Measurements from ENCODE around the gene GNS.

Gene GNS

GRCh38 chr12:64674367-64674922, 84.8 kb downstream of the GNS start:
- DNase-seq (ENCODE audit: low spot score) = no peak

GRCh38 chr12:64673490-64674169, 85.6 kb downstream of the GNS start:
- no peak for DNase-seq (ENCODE audit: low spot score)

DNA sequence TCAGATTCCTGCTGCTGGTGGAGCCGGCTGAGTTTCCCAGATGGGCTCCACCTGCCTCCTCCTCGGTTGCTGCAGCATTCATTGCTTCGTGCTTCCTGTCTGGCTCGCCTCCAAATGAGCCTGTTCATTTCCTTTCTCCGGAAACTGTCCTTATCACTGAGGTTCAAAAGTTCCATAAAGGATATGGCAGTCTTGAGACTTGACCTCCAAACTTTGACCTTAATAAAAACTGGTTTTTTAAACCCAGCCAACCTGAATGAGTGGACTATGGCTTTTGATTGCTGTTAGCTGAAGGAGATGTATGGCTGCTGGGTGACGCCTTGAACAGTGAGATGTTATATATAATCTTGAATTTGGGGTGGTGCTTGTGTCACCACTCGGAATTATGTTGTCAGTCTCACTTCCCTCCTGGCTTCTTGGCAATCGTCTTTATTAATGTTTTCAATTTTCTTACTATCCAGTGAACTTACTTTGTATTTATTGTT, 86.2 kb downstream of the GNS start:
- DNase-seq (ENCODE audit: low spot score) = no peak

GRCh38 chr12:64671681-64672080, 87.5 kb downstream of the GNS start:
- no peak for DNase-seq (ENCODE audit: low spot score)

GRCh38 chr12:64670919-64671639, 88.1 kb downstream of the GNS start:
- peak; percentile 18 for DNase-seq (ENCODE audit: low spot score)

DNA sequence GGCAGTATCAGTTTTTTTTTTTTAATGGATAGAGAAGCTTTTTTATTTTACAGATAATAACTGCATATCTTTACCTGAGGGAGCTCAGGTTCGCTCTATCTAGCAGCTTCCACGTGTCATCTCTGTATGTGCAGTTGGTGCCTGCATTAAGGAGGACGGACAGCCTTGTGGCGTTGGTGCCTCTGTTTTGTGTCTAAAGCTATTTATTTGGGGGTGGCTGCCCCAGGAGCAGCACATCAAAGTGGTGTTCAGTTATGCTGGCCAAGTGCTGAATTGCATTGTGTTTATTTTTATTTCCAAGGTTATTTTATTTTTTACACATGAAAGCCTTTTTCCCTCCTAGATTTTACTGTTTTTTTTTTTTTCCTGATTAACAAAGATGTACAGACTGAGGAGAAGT, 89.2 kb downstream of the GNS start:
- DNase-seq (ENCODE audit: low spot score) = no peak

GRCh38 chr12:64669270-64669842, 89.8 kb downstream of the GNS start:
- DNase-seq (ENCODE audit: low spot score) = no peak

DNA sequence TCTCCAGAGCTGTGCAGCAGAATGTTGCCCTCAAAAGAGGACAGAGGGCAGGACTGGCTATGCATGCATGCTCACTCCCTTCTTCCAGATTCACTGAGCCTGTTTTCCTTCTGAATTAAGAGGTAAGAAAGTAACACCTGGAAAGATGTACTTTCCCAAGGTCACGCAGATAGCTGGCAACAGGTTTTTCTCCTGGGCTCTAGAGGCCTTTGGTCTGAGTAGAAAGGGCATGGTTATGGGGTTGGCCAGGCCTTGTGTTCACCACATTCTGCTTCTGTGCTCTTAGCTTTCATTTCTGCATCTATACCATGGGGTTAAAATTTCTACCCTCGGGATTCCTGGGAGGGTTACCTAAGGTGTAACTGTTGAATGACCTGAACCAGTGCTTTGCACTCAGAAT, 91.4 kb downstream of the GNS start:
- no peak for DNase-seq (ENCODE audit: low spot score)

GRCh38 chr12:64666054-64666914, 92.9 kb downstream of the GNS start:
- DNase-seq (ENCODE audit: low spot score) = no peak

GRCh38 chr12:64665514-64665913, 93.7 kb downstream of the GNS start:
- DNase-seq (ENCODE audit: low spot score) = no peak
